SU-DHL-6 (cell line): ENCODE measurements around the gene CPT1C.

ENCODE experiments used
- H2AFZ ChIP-seq: fragments of 200-600 bp; sonication (generic); 2 replicates; pipeline ENCODE4 v1.6.1; 2014; ENCODE audit warnings: low read depth, mild to moderate bottlenecking, moderate library complexity, mixed read lengths, antibody characterized with exemption, low read length; ENCODE audit not compliant: severe bottlenecking
- H3F3A ChIP-seq: fragments of 200-600 bp; shearing (Covaris generic); 2 replicates; pipeline ENCODE4 v1.6.0; 2016; ENCODE audit warnings: antibody characterized with exemption, mild to moderate bottlenecking; ENCODE audit not compliant: insufficient read depth
- H3K27ac ChIP-seq: fragments of 200-600 bp; sonication (generic); 2 replicates; pipeline ENCODE4 v1.5.1; 2016; ENCODE audit warnings: low read depth, mild to moderate bottlenecking, low read length, moderate library complexity, mixed read lengths
- H3K27me3 ChIP-seq: fragments of 200-600 bp; sonication (generic), shearing (Covaris generic); 2 replicates; pipeline ENCODE4 v1.6.0; 2014; ENCODE audit warnings: mild to moderate bottlenecking, low read length
- H3K36me3 ChIP-seq: fragments of 200-600 bp; sonication (generic); 2 replicates; pipeline ENCODE4 v1.6.1; 2014; ENCODE audit warnings: mild to moderate bottlenecking, low read length, mixed read lengths
- H3K4me2 ChIP-seq: fragments of 300-600, 200-600 bp; shearing (Covaris generic), sonication (generic); 2 replicates; pipeline ENCODE4 v1.6.0; 2014; ENCODE audit warnings: low read length, low read depth, mild to moderate bottlenecking; ENCODE audit not compliant: poor library complexity, severe bottlenecking
- H3K4me3 ChIP-seq: fragments of 200-600 bp; sonication (generic); 2 replicates; pipeline ENCODE4 v1.5.1; 2014; ENCODE audit warnings: antibody characterized with exemption, low read length, mild to moderate bottlenecking, mixed read lengths; ENCODE audit not compliant: insufficient read depth, poor library complexity, severe bottlenecking
- H3K79me2 ChIP-seq: fragments of 200-600 bp; sonication (generic); 2 replicates; pipeline ENCODE4 v1.6.1; 2014; ENCODE audit warnings: mild to moderate bottlenecking, low read length, moderate library complexity; ENCODE audit not compliant: insufficient read depth
- H3K9ac ChIP-seq: fragments of 200-600 bp; sonication (generic); 2 replicates; pipeline ENCODE4 v1.7.0; 2014; ENCODE audit warnings: mild to moderate bottlenecking, low read length
- H3K9me2 ChIP-seq: fragments of 200-600 bp; sonication (generic); replicated peaks from 2 replicates; pipeline ENCODE4 v1.6.1; 2014; ENCODE audit warnings: low read length; ENCODE audit not compliant: insufficient read depth
- H3K9me3 ChIP-seq: fragments of 200-600 bp; sonication (generic); 2 replicates; pipeline ENCODE4 v1.6.1; 2014; ENCODE audit warnings: low read length, mixed read lengths; ENCODE audit not compliant: insufficient read depth
- H4K20me1 ChIP-seq: fragments of 200-600 bp; sonication (generic); 2 replicates; pipeline ENCODE4 v1.6.1; 2014; ENCODE audit warnings: low read depth, mild to moderate bottlenecking, antibody characterized with exemption, low read length, moderate library complexity, mixed read lengths
- CTCF ChIP-seq: fragments of 200-600 bp; sonication (generic); IDR thresholded peaks from one replicate; pipeline ENCODE4 v1.5.1; 2017; ENCODE audit warnings: antibody characterized with exemption, mild to moderate bottlenecking, low read length, moderate library complexity; ENCODE audit not compliant: insufficient read depth, poor library complexity, severe bottlenecking
- EZH2phosphoT487 ChIP-seq: fragments of 200-600 bp; sonication (generic), shearing (Covaris generic); conservative IDR thresholded peaks from 2 replicates; pipeline ENCODE4 v1.6.1; 2018; ENCODE audit warnings: mild to moderate bottlenecking, antibody characterized with exemption, low read length, moderate library complexity, mixed read lengths

Gene CPT1C

GRCh38 chr19:49687566-49688316 is 3.2 kb upstream of the CPT1C start:
- H3K9ac ChIP-seq: no peak overlapping the region
- peaks cover 5% of the 10 kb centered on the region; the same call in 1 of the 2 replicates for H4K20me1 ChIP-seq
- peaks cover 3% of the 10 kb centered on the region; the same call in 1 of the 2 replicates for H3K36me3 ChIP-seq
- no peaks in the 10 kb centered on the region for H3K9me3 ChIP-seq
- no peak overlapping the region for H3K4me2 ChIP-seq
- H3F3A ChIP-seq: peaks cover 17% of the 10 kb centered on the region; the same call in 1 of the 2 replicates
- H3K9me2 ChIP-seq: no peaks in the 10 kb centered on the region
- no peak overlapping the region for H3K4me3 ChIP-seq
- no peaks in the 10 kb centered on the region for H3K27me3 ChIP-seq
- H3K27ac ChIP-seq: no peak overlapping the region
- no peak for TF ChIP-seq CTCF
- no peak for TF ChIP-seq EZH2phosphoT487
- no peaks in the 10 kb centered on the region for H3K79me2 ChIP-seq
- no peak overlapping the region for H2AFZ ChIP-seq

GRCh38 chr19:49688531-49689132 is 2.3 kb upstream of the CPT1C start:
- H3K79me2 ChIP-seq: no peaks in the 10 kb centered on the region
- H3K36me3 ChIP-seq: peaks cover 3% of the 10 kb centered on the region; the same call in 1 of the 2 replicates
- peaks cover 17% of the 10 kb centered on the region; the same call in 1 of the 2 replicates for H3F3A ChIP-seq
- H3K4me3 ChIP-seq: no peak overlapping the region
- H4K20me1 ChIP-seq: peaks cover 5% of the 10 kb centered on the region; the same call in 1 of the 2 replicates
- no peak overlapping the region for H3K9ac ChIP-seq
- no peak overlapping the region for H3K27ac ChIP-seq
- H3K4me2 ChIP-seq: no peak overlapping the region
- H3K9me3 ChIP-seq: no peaks in the 10 kb centered on the region
- no peaks in the 10 kb centered on the region for H3K27me3 ChIP-seq
- no peak for TF ChIP-seq EZH2phosphoT487
- TF ChIP-seq CTCF: no peak
- H3K9me2 ChIP-seq: no peaks in the 10 kb centered on the region
- H2AFZ ChIP-seq: no peak overlapping the region

GRCh38 chr19:49689133-49690078 is 1.5 kb upstream of the CPT1C start, which contains the start of gene ADM5:
ADM5 (plus strand) TSS chr19:49689594; CDS start chr19:49689838, 244 bp downstream.
- no peak within 1 kb of the TSS for H3K9ac ChIP-seq
- H2AFZ ChIP-seq: no peak within 1 kb of the TSS
- no peak within 1 kb of the TSS for H3K4me3 ChIP-seq
- H3F3A ChIP-seq: peaks cover 17% of the 10 kb centered on the region; the same call in 1 of the 2 replicates
- TF ChIP-seq EZH2phosphoT487 (no peak), CTCF (peak; percentile 44)
- H3K27me3 ChIP-seq: no peaks in the 10 kb centered on the region
- H3K79me2 ChIP-seq: no peaks in the 10 kb centered on the region
- H4K20me1 ChIP-seq: no peaks in the 10 kb centered on the region; the same call in 1 of the 2 replicates
- H3K9me2 ChIP-seq: no peaks in the 10 kb centered on the region
- no peak within 1 kb of the TSS for H3K27ac ChIP-seq
- H3K9me3 ChIP-seq: no peaks in the 10 kb centered on the region
- H3K36me3 ChIP-seq: peaks cover 3% of the 10 kb centered on the region; the same call in 1 of the 2 replicates
- H3K4me2 ChIP-seq: no peak within 1 kb of the TSS
